ENCODE data around the gene CHD1.

GRCh38 chr5:98827161-98827560, 101.6 kb downstream of the CHD1 start:
- TF ChIP-seq, protein P1, sequence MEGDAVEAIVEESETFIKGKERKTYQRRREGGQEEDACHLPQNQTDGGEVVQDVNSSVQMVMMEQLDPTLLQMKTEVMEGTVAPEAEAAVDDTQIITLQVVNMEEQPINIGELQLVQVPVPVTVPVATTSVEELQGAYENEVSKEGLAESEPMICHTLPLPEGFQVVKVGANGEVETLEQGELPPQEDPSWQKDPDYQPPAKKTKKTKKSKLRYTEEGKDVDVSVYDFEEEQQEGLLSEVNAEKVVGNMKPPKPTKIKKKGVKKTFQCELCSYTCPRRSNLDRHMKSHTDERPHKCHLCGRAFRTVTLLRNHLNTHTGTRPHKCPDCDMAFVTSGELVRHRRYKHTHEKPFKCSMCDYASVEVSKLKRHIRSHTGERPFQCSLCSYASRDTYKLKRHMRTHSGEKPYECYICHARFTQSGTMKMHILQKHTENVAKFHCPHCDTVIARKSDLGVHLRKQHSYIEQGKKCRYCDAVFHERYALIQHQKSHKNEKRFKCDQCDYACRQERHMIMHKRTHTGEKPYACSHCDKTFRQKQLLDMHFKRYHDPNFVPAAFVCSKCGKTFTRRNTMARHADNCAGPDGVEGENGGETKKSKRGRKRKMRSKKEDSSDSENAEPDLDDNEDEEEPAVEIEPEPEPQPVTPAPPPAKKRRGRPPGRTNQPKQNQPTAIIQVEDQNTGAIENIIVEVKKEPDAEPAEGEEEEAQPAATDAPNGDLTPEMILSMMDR (IDR thresholded peaks at IDR 0.05) = peak; percentile 26 to 67 (median 53)
- TF ChIP-seq POLR2AphosphoS5 (IDR thresholded peaks at IDR 0.05) = no peak

Measured in breast epithelium (tissue), 3 donors.